GM18498 (cell line): Measurements from ENCODE around the gene CTDSPL.
A peak's percentile ranks its signal among the peaks of the same experiment; 100 is the strongest.

Experiments used
- ATAC-seq: cut with Tn5 transposase; IDR thresholded peaks from one replicate; pipeline ENCODE4 v1.9.1; 2021; ENCODE audit warnings: mild to moderate bottlenecking, moderate library complexity; ENCODE audit not compliant: unreplicated experiment

CTDSPL gene

GRCh38 chr3:37997791-37998370 is 136.2 kb downstream of the CTDSPL start:
- ATAC-seq, result no peak

- no peak for ATAC-seq
Observed at GRCh38 chr3:37999836-38000235, 138.2 kb downstream of the CTDSPL start.

GRCh38 chr3:38000242-38000916 is 138.7 kb downstream of the CTDSPL start:
- ATAC-seq, result no peak

- no peak for ATAC-seq
Observed at GRCh38 chr3:38000965-38001455, 139.3 kb downstream of the CTDSPL start.

- ATAC-seq, result no peak
Observed at GRCh38 chr3:38001456-38002081, 139.9 kb downstream of the CTDSPL start.

GRCh38 chr3:38002291-38002876 is 140.7 kb downstream of the CTDSPL start:
- no peak for ATAC-seq

- ATAC-seq, result no peak
Observed at GRCh38 chr3:38002940-38003339, 141.3 kb downstream of the CTDSPL start.

GRCh38 chr3:38003371-38003816 is 141.7 kb downstream of the CTDSPL start:
- ATAC-seq, result peak; percentile 36

- peak; percentile 1 for ATAC-seq
Observed at GRCh38 chr3:38003817-38004414, 142.2 kb downstream of the CTDSPL start.

GRCh38 chr3:38004415-38005075 is 142.9 kb downstream of the CTDSPL start:
- ATAC-seq, result peak; percentile 46

- ATAC-seq, result no peak
Observed at GRCh38 chr3:38005076-38006020, 143.7 kb downstream of the CTDSPL start.

- ATAC-seq, result no peak
Observed at GRCh38 chr3:38006031-38006430, 144.4 kb downstream of the CTDSPL start.

GRCh38 chr3:38006445-38006995 is 144.8 kb downstream of the CTDSPL start:
- no peak for ATAC-seq

GRCh38 chr3:38007754-38008090 is 146.0 kb downstream of the CTDSPL start:
- no peak for ATAC-seq

GRCh38 chr3:38008191-38008701 is 146.6 kb downstream of the CTDSPL start:
- no peak for ATAC-seq

GRCh38 chr3:38008971-38009580 is 147.4 kb downstream of the CTDSPL start:
- no peak for ATAC-seq

GRCh38 chr3:38009807-38010591 is 148.3 kb downstream of the CTDSPL start:
- no peak for ATAC-seq

GRCh38 chr3:38011111-38011510 is 149.4 kb downstream of the CTDSPL start:
- ATAC-seq, result no peak
